ENCODE measurements around the gene FADS2. TPM values are rescaled to one million over a fixed set of nuclear protein-coding genes. Genes with fewer than 3 reads are reported as not detected.

The FADS2 gene
- total and polyA plus RNA-seq, 2 experiments from 2014 or later, result 124 to 392 TPM

DNA sequence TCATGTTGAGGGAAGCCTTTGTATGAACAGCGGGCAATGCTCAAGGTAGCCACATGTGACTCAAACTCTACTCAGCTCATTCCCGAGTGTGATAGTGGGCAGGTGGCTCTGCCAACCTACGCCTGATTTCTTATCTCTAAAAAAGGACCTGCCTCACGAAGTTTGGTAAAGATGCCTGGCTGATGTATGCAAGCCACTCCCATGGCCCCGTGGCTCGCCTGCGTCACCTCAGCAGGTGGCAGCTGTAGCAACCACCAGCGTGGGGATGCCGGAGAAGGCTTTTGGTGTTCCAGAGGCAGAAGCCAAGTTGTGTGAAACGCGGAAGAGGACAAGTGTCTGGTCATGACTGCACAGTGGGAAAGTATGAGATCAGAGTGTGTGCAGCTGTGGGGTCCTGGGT, 5.4 kb downstream of the FADS2 start:
- Histone ChIP-seq H3K4me1 (ENCODE audit: insufficient read depth) (peaks cover 64% of the 10 kb centered on the region), H3K27ac (ENCODE audit: low read depth) (peak overlapping the region; percentile 97), H3F3A (replicated peaks; ENCODE audit: low read depth) (peaks cover 48% of the 10 kb centered on the region), H3K36me3 (ENCODE audit: insufficient read depth) (peaks cover 7% of the 10 kb centered on the region), H3K4me3 (0 out of 2 replicates have a peak overlapping the region, but pooled peaks have one; percentile 28), H3K27me3 (ENCODE audit: insufficient read depth) (no peaks in the 10 kb centered on the region), H4K20me1 (replicated peaks; ENCODE audit: insufficient read depth) (peaks cover 54% of the 10 kb centered on the region), H3K4me2 (peak overlapping the region; percentile 100), H2AFZ (no peak overlapping the region), H3K79me2 (replicated peaks; ENCODE audit: insufficient read depth) (peaks cover 89% of the 10 kb centered on the region), H3K9me2 (ENCODE audit: insufficient read depth) (no peaks in the 10 kb centered on the region)
- Mint-ChIP-seq H3K36me3 (ENCODE audit: low read depth) (peaks cover 49% of the 10 kb centered on the region), H3K4me3 (peak overlapping the region; percentile 53; the same call in 2 of the 3 replicates), H3K27ac (peak overlapping the region; percentile 96), H3K27me3 (ENCODE audit: insufficient read depth, low read depth, poor library complexity) (peaks cover 14% of the 10 kb centered on the region), H3K9me3 (no peaks in the 10 kb centered on the region), H3K4me1 (peaks cover 66% of the 10 kb centered on the region)
- DNase-seq (ENCODE audit: low spot score) (no peak), ATAC-seq (no peak)
- TF ChIP-seq JUNB (IDR thresholded peaks at IDR 0.05; ENCODE audit: unreplicated experiment) (no peak), ZNF114 (CRISPR knock-in tag; IDR thresholded peaks at IDR 0.05) (no peak), ZNF331 (CRISPR knock-in tag; IDR thresholded peaks at IDR 0.05; ENCODE audit: low read depth) (no peak), REST (IDR thresholded peaks at IDR 0.05; ENCODE audit: unreplicated experiment) (no peak), EZH2 (IDR thresholded peaks at IDR 0.05; ENCODE audit: low read depth, unreplicated experiment) (no peak), CREB1 (CRISPR knock-in tag; IDR thresholded peaks at IDR 0.05; ENCODE audit: low read depth) (no peak), ZNF462 (CRISPR knock-in tag; IDR thresholded peaks at IDR 0.05) (no peak), ETS1 (IDR thresholded peaks at IDR 0.05) (no peak), NANOG (IDR thresholded peaks at IDR 0.05; ENCODE audit: borderline replicate concordance) (no peak), EZH2phosphoT487 (IDR thresholded peaks at IDR 0.05; ENCODE audit: unreplicated experiment) (no peak), STAT1 (IDR thresholded peaks at IDR 0.05; ENCODE audit: unreplicated experiment) (no peak), POLR2AphosphoS5 (IDR thresholded peaks at IDR 0.05; ENCODE audit: low read depth) (no peak)
- TF ChIP-seq, protein P1, sequence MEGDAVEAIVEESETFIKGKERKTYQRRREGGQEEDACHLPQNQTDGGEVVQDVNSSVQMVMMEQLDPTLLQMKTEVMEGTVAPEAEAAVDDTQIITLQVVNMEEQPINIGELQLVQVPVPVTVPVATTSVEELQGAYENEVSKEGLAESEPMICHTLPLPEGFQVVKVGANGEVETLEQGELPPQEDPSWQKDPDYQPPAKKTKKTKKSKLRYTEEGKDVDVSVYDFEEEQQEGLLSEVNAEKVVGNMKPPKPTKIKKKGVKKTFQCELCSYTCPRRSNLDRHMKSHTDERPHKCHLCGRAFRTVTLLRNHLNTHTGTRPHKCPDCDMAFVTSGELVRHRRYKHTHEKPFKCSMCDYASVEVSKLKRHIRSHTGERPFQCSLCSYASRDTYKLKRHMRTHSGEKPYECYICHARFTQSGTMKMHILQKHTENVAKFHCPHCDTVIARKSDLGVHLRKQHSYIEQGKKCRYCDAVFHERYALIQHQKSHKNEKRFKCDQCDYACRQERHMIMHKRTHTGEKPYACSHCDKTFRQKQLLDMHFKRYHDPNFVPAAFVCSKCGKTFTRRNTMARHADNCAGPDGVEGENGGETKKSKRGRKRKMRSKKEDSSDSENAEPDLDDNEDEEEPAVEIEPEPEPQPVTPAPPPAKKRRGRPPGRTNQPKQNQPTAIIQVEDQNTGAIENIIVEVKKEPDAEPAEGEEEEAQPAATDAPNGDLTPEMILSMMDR (conservative IDR thresholded peaks at IDR 0.05; ENCODE audit: low read depth in 2 of 2), result no peak
